LNCaP clone FGC (cell line): ENCODE data around the gene BNC2.

Experiments
- DNase-seq: peaks from one replicate; pipeline ENCODE4 v3.0.0-alpha.2; 2011; ENCODE audit warnings: low read depth
- H3K4me3 ChIP-seq: 2 replicates; pipeline ENCODE4 v1.5.1; 2011; ENCODE audit warnings: mild to moderate bottlenecking, low read depth, low read length, control low read depth
- TF ChIP-seq, protein P1 (sequence below): IDR thresholded peaks from 2 replicates; pipeline ENCODE4 v1.5.1; 2012; ENCODE audit warnings: mild to moderate bottlenecking; ENCODE audit not compliant: control insufficient read depth, insufficient read depth; ENCODE audit errors: extremely low read depth

The BNC2 gene

DNA sequence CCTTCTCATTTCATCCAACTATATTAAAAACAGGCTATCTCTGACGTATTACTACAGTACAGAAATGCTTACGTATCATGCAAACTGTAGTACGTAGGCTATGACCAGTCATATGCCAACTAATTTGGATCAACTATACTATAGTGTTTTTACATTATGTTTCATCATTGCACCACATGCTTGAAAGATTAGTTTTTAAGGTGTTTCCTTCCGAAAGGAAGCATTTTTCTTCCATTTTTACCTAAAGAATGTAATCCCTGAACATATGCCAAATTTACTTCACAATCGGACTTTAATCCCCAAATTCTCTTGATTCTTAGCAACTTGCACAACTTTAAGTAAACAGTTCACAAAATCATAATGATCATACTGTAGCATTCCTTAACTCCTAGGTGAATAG lies 153.9 kb downstream of the BNC2 start:
- TF ChIP-seq, protein P1, sequence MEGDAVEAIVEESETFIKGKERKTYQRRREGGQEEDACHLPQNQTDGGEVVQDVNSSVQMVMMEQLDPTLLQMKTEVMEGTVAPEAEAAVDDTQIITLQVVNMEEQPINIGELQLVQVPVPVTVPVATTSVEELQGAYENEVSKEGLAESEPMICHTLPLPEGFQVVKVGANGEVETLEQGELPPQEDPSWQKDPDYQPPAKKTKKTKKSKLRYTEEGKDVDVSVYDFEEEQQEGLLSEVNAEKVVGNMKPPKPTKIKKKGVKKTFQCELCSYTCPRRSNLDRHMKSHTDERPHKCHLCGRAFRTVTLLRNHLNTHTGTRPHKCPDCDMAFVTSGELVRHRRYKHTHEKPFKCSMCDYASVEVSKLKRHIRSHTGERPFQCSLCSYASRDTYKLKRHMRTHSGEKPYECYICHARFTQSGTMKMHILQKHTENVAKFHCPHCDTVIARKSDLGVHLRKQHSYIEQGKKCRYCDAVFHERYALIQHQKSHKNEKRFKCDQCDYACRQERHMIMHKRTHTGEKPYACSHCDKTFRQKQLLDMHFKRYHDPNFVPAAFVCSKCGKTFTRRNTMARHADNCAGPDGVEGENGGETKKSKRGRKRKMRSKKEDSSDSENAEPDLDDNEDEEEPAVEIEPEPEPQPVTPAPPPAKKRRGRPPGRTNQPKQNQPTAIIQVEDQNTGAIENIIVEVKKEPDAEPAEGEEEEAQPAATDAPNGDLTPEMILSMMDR = no peak
- no peak overlapping the region for H3K4me3 ChIP-seq
- no peak for DNase-seq

DNA sequence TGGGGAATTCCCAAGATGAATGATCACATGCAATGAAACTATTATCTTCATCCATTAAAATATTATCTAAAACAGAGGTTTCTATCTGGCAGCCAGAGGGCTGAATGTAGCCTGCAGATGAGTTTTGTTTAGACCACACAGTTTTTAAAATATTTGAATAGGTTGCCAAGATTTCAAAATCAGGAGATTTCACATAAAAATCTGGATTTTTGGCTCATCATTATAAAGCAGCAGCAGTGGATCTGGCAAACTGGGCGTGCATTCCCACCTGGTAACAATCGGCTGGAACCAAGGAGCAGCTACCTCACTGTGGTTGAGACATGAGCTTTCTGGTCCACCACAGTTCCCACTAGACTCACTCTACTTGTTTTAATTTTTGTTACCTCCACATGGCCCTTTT lies 155.1 kb downstream of the BNC2 start:
- DNase-seq = no peak
- no peak overlapping the region for H3K4me3 ChIP-seq
- TF ChIP-seq, protein P1 = no peak

- DNase-seq = no peak
- TF ChIP-seq, protein P1 = no peak
- H3K4me3 ChIP-seq = no peak overlapping the region
These were observed 157.7 kb downstream of the BNC2 start for GRCh38 chr9:16712787-16713186.

DNA sequence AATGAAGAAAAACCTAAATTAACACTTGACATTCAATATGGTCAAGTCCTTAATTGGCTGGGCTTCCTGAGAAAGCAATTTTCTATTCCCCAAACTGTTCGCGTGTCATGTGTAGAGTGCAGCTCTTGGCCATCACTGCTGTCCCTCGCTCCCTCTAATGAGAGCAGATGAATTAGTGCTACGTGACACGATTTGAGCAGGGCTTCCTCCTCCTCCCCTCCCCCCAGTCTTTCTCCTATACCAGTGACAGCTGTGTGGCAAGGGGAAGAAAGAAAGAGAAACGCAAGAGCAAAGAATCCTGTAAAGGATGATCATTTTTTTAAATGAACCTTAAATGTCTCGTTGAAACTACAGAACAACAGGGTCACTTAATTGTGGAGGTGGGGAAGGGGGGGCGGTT lies 159.6 kb downstream of the BNC2 start:
- TF ChIP-seq, protein P1 = no peak
- no peak for DNase-seq
- H3K4me3 ChIP-seq = no peak overlapping the region

DNA sequence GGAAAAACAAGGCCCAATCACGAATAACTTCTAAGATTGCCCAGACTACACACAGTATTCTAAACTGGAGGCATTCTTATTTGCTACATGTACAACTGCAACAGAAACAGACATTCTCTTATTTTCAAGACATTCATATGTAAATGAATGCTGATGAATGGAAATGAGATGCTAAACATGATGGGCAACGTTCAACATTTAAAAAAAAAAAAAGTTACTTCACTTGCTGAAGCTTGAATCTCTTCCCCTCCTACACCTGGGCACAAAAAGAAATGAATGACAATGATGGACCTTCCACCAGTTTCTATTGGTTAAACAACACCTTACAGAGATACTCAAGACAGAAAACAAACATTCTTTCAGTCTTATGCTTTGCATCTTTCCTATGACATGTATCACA lies 160.5 kb downstream of the BNC2 start:
- H3K4me3 ChIP-seq = no peak overlapping the region
- TF ChIP-seq, protein P1 = no peak
- DNase-seq = no peak

GRCh38 chr9:16708656-16709435 lies 161.6 kb downstream of the BNC2 start:
- TF ChIP-seq, protein P1 = no peak
- no peak for DNase-seq
- no peak overlapping the region for H3K4me3 ChIP-seq

- no peak overlapping the region for H3K4me3 ChIP-seq
- DNase-seq = no peak
- TF ChIP-seq, protein P1 = no peak
These were observed 165.3 kb downstream of the BNC2 start for GRCh38 chr9:16705111-16705604.
